ENCODE results near the gene SCARF2.

The SCARF2 gene

GRCh38 chr22:20464912-20465758 lies 27.5 kb upstream of the SCARF2 start:
- H3K27me3 ChIP-seq (ENCODE audit: insufficient read depth, low read length) = no peaks in the 10 kb centered on the region
- H3K4me2 ChIP-seq (ENCODE audit: low read length) = no peak overlapping the region
- H3K9ac ChIP-seq (ENCODE audit: low read length) = no peak overlapping the region
- H3K4me3 ChIP-seq (ENCODE audit: low read depth, low read length, poor library complexity, severe bottlenecking) = no peak overlapping the region
- no peaks in the 10 kb centered on the region; the same call in 1 of the 2 replicates for H3K36me3 ChIP-seq (ENCODE audit: insufficient read depth, low read length)
- no peak for TF ChIP-seq EZH2 (IDR thresholded peaks at IDR 0.05; ENCODE audit: borderline replicate concordance, low read length)
- no peak for TF ChIP-seq CTCF (IDR thresholded peaks at IDR 0.05; ENCODE audit: low read length)
- H3K9me2 ChIP-seq (ENCODE audit: low read depth, low read length) = no peaks in the 10 kb centered on the region
- peaks cover 24% of the 10 kb centered on the region for H3K4me1 ChIP-seq (ENCODE audit: insufficient read depth, low read length, severe bottlenecking)
- no peak overlapping the region for H2AFZ ChIP-seq (ENCODE audit: low read length)
- no peaks in the 10 kb centered on the region for H4K20me1 ChIP-seq (ENCODE audit: insufficient read depth, low read length)
- no peak overlapping the region for H3K27ac ChIP-seq (ENCODE audit: low read depth, low read length, poor library complexity, severe bottlenecking)
- no peaks in the 10 kb centered on the region for H3K79me2 ChIP-seq (ENCODE audit: insufficient read depth, low read length)
- H3F3A ChIP-seq (ENCODE audit: insufficient read depth, low read length) = no peaks in the 10 kb centered on the region
- no peaks in the 10 kb centered on the region for H3K9me3 ChIP-seq (ENCODE audit: low read length)

GRCh38 chr22:20464096-20464614 lies 26.5 kb upstream of the SCARF2 start:
- H3K4me1 ChIP-seq (ENCODE audit: insufficient read depth, low read length, severe bottlenecking) = peaks cover 24% of the 10 kb centered on the region
- no peaks in the 10 kb centered on the region for H3K27me3 ChIP-seq (ENCODE audit: insufficient read depth, low read length)
- H4K20me1 ChIP-seq (ENCODE audit: insufficient read depth, low read length) = no peaks in the 10 kb centered on the region
- no peak overlapping the region for H2AFZ ChIP-seq (ENCODE audit: low read length)
- no peaks in the 10 kb centered on the region for H3F3A ChIP-seq (ENCODE audit: insufficient read depth, low read length)
- H3K79me2 ChIP-seq (ENCODE audit: insufficient read depth, low read length) = no peaks in the 10 kb centered on the region
- no peaks in the 10 kb centered on the region for H3K9me3 ChIP-seq (ENCODE audit: low read length)
- peak overlapping the region; percentile 51 for H3K9ac ChIP-seq (ENCODE audit: low read length)
- TF ChIP-seq CTCF (IDR thresholded peaks at IDR 0.05; ENCODE audit: low read length) (no peak), EZH2 (IDR thresholded peaks at IDR 0.05; ENCODE audit: borderline replicate concordance, low read length) (no peak)
- H3K27ac ChIP-seq (ENCODE audit: low read depth, low read length, poor library complexity, severe bottlenecking) = peak overlapping the region; percentile 94
- no peaks in the 10 kb centered on the region; the same call in 1 of the 2 replicates for H3K36me3 ChIP-seq (ENCODE audit: insufficient read depth, low read length)
- no peaks in the 10 kb centered on the region for H3K9me2 ChIP-seq (ENCODE audit: low read depth, low read length)
- H3K4me2 ChIP-seq (ENCODE audit: low read length) = peak overlapping the region; percentile 63
- peak overlapping the region; percentile 43 for H3K4me3 ChIP-seq (ENCODE audit: low read depth, low read length, poor library complexity, severe bottlenecking)

- Histone ChIP-seq H3K9ac (ENCODE audit: low read length) (peak overlapping the region; percentile 51), H4K20me1 (ENCODE audit: insufficient read depth, low read length) (no peaks in the 10 kb centered on the region), H3K9me3 (ENCODE audit: low read length) (no peaks in the 10 kb centered on the region), H3K27ac (ENCODE audit: low read depth, low read length, poor library complexity, severe bottlenecking) (peak overlapping the region; percentile 94), H3F3A (ENCODE audit: insufficient read depth, low read length) (no peaks in the 10 kb centered on the region), H3K4me3 (ENCODE audit: low read depth, low read length, poor library complexity, severe bottlenecking) (peak overlapping the region; percentile 43), H3K79me2 (ENCODE audit: insufficient read depth, low read length) (no peaks in the 10 kb centered on the region), H3K4me2 (ENCODE audit: low read length) (peak overlapping the region; percentile 63), H3K36me3 (ENCODE audit: insufficient read depth, low read length) (no peaks in the 10 kb centered on the region), H3K27me3 (ENCODE audit: insufficient read depth, low read length) (no peaks in the 10 kb centered on the region), H3K9me2 (ENCODE audit: low read depth, low read length) (no peaks in the 10 kb centered on the region), H2AFZ (ENCODE audit: low read length) (no peak overlapping the region), H3K4me1 (ENCODE audit: insufficient read depth, low read length, severe bottlenecking) (peaks cover 24% of the 10 kb centered on the region)
- no peak for TF ChIP-seq EZH2 (IDR thresholded peaks at IDR 0.05; ENCODE audit: borderline replicate concordance, low read length)
- TF ChIP-seq CTCF (IDR thresholded peaks at IDR 0.05; ENCODE audit: low read length) = no peak
Observed at GRCh38 chr22:20463324-20464095, 25.9 kb upstream of the SCARF2 start.
